HepG2 (cell line): Measurements from ENCODE around the gene ZCCHC7. TPM values are rescaled to one million over a fixed set of nuclear protein-coding genes. Genes with fewer than 3 reads are reported as not detected.

Experiments
- ATAC-seq: fragments of 200-7000 bp; cut with Tn5 transposase; 3 replicates; pipeline ENCODE4 v1.9.1; 2020; ENCODE audit warnings: mild to moderate bottlenecking, moderate library complexity
- BruUV-seq: library from RNA; stranded (reverse); fragments of 400-500 nt; replicated peaks from 2 replicates; lab custom pipeline; 2021; lab: Mats Ljungman, UMichigan
- CTCF ChIA-PET: fragments of 300-600 bp; formaldehyde crosslinking; extraction: SDS; loops from one replicate; lab custom pipeline; 2021; ENCODE audit warnings: low total read pairs, inconsistent platforms, low intra/inter-chr PET ratio; lab: Yijun Ruan, JAX
- POLR2A ChIA-PET: fragments of 350-600 bp; sonication (Branson Sonifier 250); formaldehyde crosslinking; loops from one replicate; lab custom pipeline; 2020; ENCODE audit warnings: antibody characterized with exemption, inconsistent platforms; lab: Yijun Ruan, JAX
- DNase-seq: peaks from one replicate; pipeline ENCODE4 v3.0.0-alpha.2; 2015; ENCODE audit warnings: low spot score
- FAIRE-seq: peaks from 3 replicates; lab custom pipeline; 2011; peaks lifted over from hg19 to GRCh38; lab: Jason Lieb, UNC
- H2AFZ ChIP-seq: one replicate; pipeline ENCODE4 v1.6.1; 2011; ENCODE audit warnings: low read length, inconsistent platforms
- H3K27ac ChIP-seq: fragments of 300-600 bp; 3 replicates; pipeline ENCODE4 v1.8.0; 2011; ENCODE audit warnings: mixed run types, mild to moderate bottlenecking, mixed read lengths, low read length, inconsistent platforms; ENCODE audit not compliant: insufficient read depth; ENCODE audit errors: extremely low read length
- H3K27me3 ChIP-seq, 2 experiments: fragments of 200-600 bp in 1 of 2; 2 replicates in 1 of 2; 3 replicates in 1 of 2; pipeline versions ENCODE4 v1.6.0 to v1.8.0; 2011; ENCODE audit warnings: low read length in 2 of 2, mild to moderate bottlenecking in 2 of 2, moderate library complexity in 2 of 2, inconsistent platforms in 1 of 2; ENCODE audit not compliant: insufficient read depth in 2 of 2, control insufficient read depth in 1 of 2
- H3K36me3 ChIP-seq, 2 experiments: fragments of 200-600 bp in 1 of 2; replicated peaks in 1 of 2; 2 replicates in 1 of 2; 3 replicates in 1 of 2; pipeline versions ENCODE4 v1.5.1 to v1.8.0; 2011; ENCODE audit warnings: low read length in 2 of 2, inconsistent platforms in 1 of 2; ENCODE audit not compliant: insufficient read depth in 2 of 2, control insufficient read depth in 1 of 2
- H3K4me1 ChIP-seq: 2 replicates; pipeline ENCODE4 v1.5.1; 2012; ENCODE audit warnings: low read length, inconsistent platforms; ENCODE audit not compliant: insufficient read depth
- H3K4me2 ChIP-seq: 2 replicates; pipeline ENCODE4 v1.6.0; 2011; ENCODE audit warnings: low read depth, low read length, inconsistent platforms
- H3K4me3 ChIP-seq, 3 experiments: fragments of 200-600 bp in 1 of 3; sonication (generic), shearing (Covaris generic) in 1 of 3; replicated peaks in 1 of 3; 2 replicates each; pipeline ENCODE4 v1.5.1; 2011 to 2016; ENCODE audit warnings: low read length in 3 of 3, inconsistent platforms in 2 of 3, low read depth in 2 of 3, mild to moderate bottlenecking in 2 of 3, control low read depth in 1 of 3, mixed read lengths in 1 of 3; ENCODE audit not compliant: insufficient read depth in 1 of 3
- H3K79me2 ChIP-seq: one replicate; pipeline ENCODE4 v1.6.1; 2011; ENCODE audit warnings: low read length, inconsistent platforms; ENCODE audit not compliant: insufficient read depth
- H3K9ac ChIP-seq: 2 replicates; pipeline ENCODE4 v1.6.0; 2011; ENCODE audit warnings: mild to moderate bottlenecking, low read depth, low read length, inconsistent platforms; ENCODE audit not compliant: insufficient read depth
- H3K9me3 ChIP-seq: 2 replicates; pipeline ENCODE4 v1.5.1; 2012; ENCODE audit warnings: mild to moderate bottlenecking, low read length
- H4K20me1 ChIP-seq: 2 replicates; pipeline ENCODE4 v1.6.0; 2011; ENCODE audit warnings: inconsistent platforms, mild to moderate bottlenecking, low read length, moderate library complexity; ENCODE audit not compliant: insufficient read depth
- ATF7 ChIP-seq, 2 experiments: fragments of 450-650 bp in 1 of 2; sonication (generic) in 1 of 2; formaldehyde crosslinking in 1 of 2; IDR thresholded peaks; 2 replicates each; pipeline versions ENCODE4 v1.4.0 to v1.6.1; 2016 to 2020; ENCODE audit warnings: antibody characterized with exemption in 1 of 2, mild to moderate bottlenecking in 1 of 2, missing genetic modification reagents in 1 of 2
- ELF4 ChIP-seq: sonication (generic); formaldehyde crosslinking; IDR thresholded peaks from 2 replicates; pipeline ENCODE4 v1.5.0; 2020; ENCODE audit warnings: missing genetic modification reagents, mild to moderate bottlenecking, moderate library complexity, borderline replicate concordance
- LCORL ChIP-seq, 2 experiments: fragments of 450-650 bp in 1 of 2; sonication (generic) in 1 of 2; formaldehyde crosslinking in 1 of 2; IDR thresholded peaks; 2 replicates each; pipeline versions ENCODE4 v1.5.0 to v1.6.1; 2017 to 2020; ENCODE audit warnings: antibody characterized with exemption in 1 of 2, missing genetic modification reagents in 1 of 2
- ONECUT2 ChIP-seq: sonication (generic); formaldehyde crosslinking; IDR thresholded peaks from 2 replicates; pipeline ENCODE4 v1.4.0; 2020; ENCODE audit warnings: missing genetic modification reagents
- whole genome bisulfite sequencing: methylation state at CpG from one replicate; pipeline ENCODE4 v1.1.6; 2017; ENCODE audit warnings: low lambda C conversion rate; 5-methylcytosine and 5-hydroxymethylcytosine counted together
- in situ Hi-C: cut with HindIII; loops from 2 replicates; pipeline ENCODE4 v1.10.0; 2017; ENCODE audit warnings: low pct_unique_long_range_greater_than_20kb; ENCODE audit not compliant: extremely low pct_ligation_motif_present
- intact Hi-C: fragments of 100-400 bp; cut with micrococcal nuclease; formaldehyde crosslinking; loops from one replicate; pipeline ENCODE4 v1.10.0; 2022; ENCODE audit not compliant: unreplicated experiment
- polyA plus RNA-seq, 8 experiments: library from polyadenylated mRNA; depleted of rRNA in 3 of 8; stranded (reverse) in 7 of 8; unstranded in 1 of 8; fragments of >200 nt; fragmentation: Illumina TruSeq in 4 of 8; extraction: Trizol in 4 of 8; gene quantifications; 2 replicates each; pipeline versions ENCODE4 v1.2.1 to v1.2.3, GENCODE V29; 2011 to 2016; ENCODE audit warnings: low read depth in 4 of 8, missing spikeins in 1 of 8, mixed read lengths in 1 of 8; ENCODE audit not compliant: insufficient read depth in 1 of 8
- total RNA-seq, 5 experiments: library from RNA; depleted of rRNA; stranded (reverse); fragments of >200 nt; fragmentation: Illumina TruSeq; extraction: Trizol; gene quantifications; 2 replicates each; pipeline ENCODE4 v1.2.3, GENCODE V29; 2016; ENCODE audit warnings: low read depth in 1 of 5

The ZCCHC7 gene
- total and polyA plus RNA-seq, 2 of the 13 experiments (the other 11 are each of a cell fraction or from before 2014, with no cell fraction given): 13.6 to 19.3 TPM

- TF ChIP-seq ELF4 (CRISPR knock-in tag) (no peak), ATF7 (IDR thresholded peaks at IDR 0.05) (peak; percentile 94), ATF7 (CRISPR knock-in tag; IDR thresholded peaks at IDR 0.05) (no peak)
- TF ChIP-seq, all 625 proteins: peak for 1
- Histone ChIP-seq H3K4me2 (no peak overlapping the region), H3K36me3 (peaks cover 0 to 3% of the 10 kb centered on the region in 2 experiments; a peak in 1 of 5 replicates), H3K27me3 (no peaks in the 10 kb centered on the region), H3K4me1 (peaks cover under 1% of the 10 kb centered on the region; the same call in 1 of the 2 replicates), H3K4me3 (no peak overlapping the region), H3K27ac (no peak overlapping the region), H3K9ac (no peak overlapping the region), H2AFZ (no peak overlapping the region), H4K20me1 (no peaks in the 10 kb centered on the region), H3K9me3 (no peaks in the 10 kb centered on the region), H3K79me2 (no peaks in the 10 kb centered on the region)
- WGBS: 96% methylated on average over 3 of the region's 3 CpGs
- no peak for DNase-seq
- intact Hi-C loops (no loop called here), in situ Hi-C loops (no loop called here)
- no peak for ATAC-seq
- no TSS peak for BruUV-seq
- CTCF ChIA-PET: no interaction called here
- POLR2A ChIA-PET: no interaction called here
- FAIRE-seq: no peak
Observed at GRCh38 chr9:37345038-37345437, 224.7 kb downstream of the ZCCHC7 start.

DNA sequence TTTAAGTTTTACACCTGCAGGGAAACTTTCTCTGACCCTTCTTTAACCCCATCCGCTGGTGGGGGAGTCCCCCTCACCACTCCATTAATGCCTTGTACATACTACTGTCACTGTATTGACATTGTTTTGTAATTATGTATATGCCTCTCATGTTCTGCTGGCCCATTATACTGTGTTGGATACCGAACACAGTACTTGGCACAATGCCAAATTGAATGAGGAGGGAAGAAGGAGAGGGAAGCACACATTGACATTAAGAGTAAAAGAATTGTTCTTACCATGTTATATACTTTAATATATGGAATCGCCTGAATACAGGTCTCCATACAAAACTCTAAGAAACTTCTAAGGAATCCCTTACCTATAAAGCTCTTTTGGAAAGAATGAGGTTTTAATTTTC lies 228.5 kb downstream of the ZCCHC7 start:
- WGBS: 98% methylated on average over 3 of the region's 3 CpGs
- no peaks in the 10 kb centered on the region for H4K20me1 ChIP-seq

More for the DNA sequence above, 228.5 kb downstream of the ZCCHC7 start:
- no peak overlapping the region for H2AFZ ChIP-seq
- H3K36me3 ChIP-seq: peaks cover 2 to 3% of the 10 kb centered on the region in 2 experiments; a peak in 2 of 5 replicates
- no peaks in the 10 kb centered on the region for H3K27me3 ChIP-seq
- H3K4me1 ChIP-seq: no peaks in the 10 kb centered on the region
- FAIRE-seq (no peak), ATAC-seq (no peak), DNase-seq (no peak)
- in situ Hi-C loops (no loop called here), intact Hi-C loops (no loop called here)
- H3K4me3 ChIP-seq: no peak overlapping the region
- TF ChIP-seq ONECUT2 (CRISPR knock-in tag) (no peak), LCORL (IDR thresholded peaks at IDR 0.05) (peak; percentile 97), LCORL (CRISPR knock-in tag; IDR thresholded peaks at IDR 0.05) (no peak)
- no peaks in the 10 kb centered on the region for H3K9me3 ChIP-seq
- POLR2A ChIA-PET: no interaction called here
- no peak overlapping the region for H3K4me2 ChIP-seq
- H3K79me2 ChIP-seq: no peaks in the 10 kb centered on the region
- no peak overlapping the region for H3K9ac ChIP-seq
- no peak overlapping the region for H3K27ac ChIP-seq
- CTCF ChIA-PET: no interaction called here
- no TSS peak for BruUV-seq
